ENCODE measurements around the gene RPL36A.

DNA sequence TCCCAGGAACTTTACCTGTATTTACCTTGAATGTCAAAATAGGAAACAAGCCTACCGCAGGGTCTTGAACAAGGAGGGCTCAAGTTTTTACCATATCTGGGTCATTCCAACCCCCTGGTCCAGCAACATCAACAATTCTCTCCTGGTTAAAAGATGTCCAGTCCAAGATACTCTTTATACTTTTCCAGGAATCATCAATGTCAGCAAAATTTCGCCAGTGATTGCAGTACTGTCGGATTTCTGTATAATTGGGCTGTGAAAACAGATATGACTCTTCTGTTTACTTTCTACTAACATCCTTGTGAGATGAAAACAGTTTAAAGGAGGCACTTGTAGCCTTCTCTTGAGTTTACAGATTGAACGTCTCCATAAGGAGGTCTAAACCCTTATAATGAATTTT, 7.9 kb downstream of the RPL36A start:
- no peak for TF ChIP-seq YY1 (IDR thresholded peaks at IDR 0.05; ENCODE audit: insufficient read depth, insufficient read length)
- TF ChIP-seq ZNF274 (IDR thresholded peaks at IDR 0.05; ENCODE audit: low read depth, low read length) = no peak
- no peak for TF ChIP-seq SUZ12 (IDR thresholded peaks at IDR 0.05; ENCODE audit: extremely low read depth, insufficient read depth, insufficient read length)
